H1 (cell line): Measurements from ENCODE around the gene GALNT9.

Experiments used
- NRF1 ChIP-seq: IDR thresholded peaks from 2 replicates; pipeline ENCODE4 v1.6.1; 2011; ENCODE audit warnings: mild to moderate bottlenecking, low read depth, low read length, improper control_type of control experiment
- SUZ12 ChIP-seq: fragments of 200-600 bp; sonication (generic); IDR thresholded peaks from 2 replicates; pipeline ENCODE4 v1.6.1; 2012; ENCODE audit warnings: mild to moderate bottlenecking, inconsistent platforms, low read length, moderate library complexity, mixed read lengths

GRCh38 chr12:132158677-132159554 is 170.5 kb downstream of the GALNT9 start:
- TF ChIP-seq SUZ12 (no peak), NRF1 (no peak)
